K562 (cell line): ENCODE data around the gene CAMK2G. TPM values are rescaled to one million over a fixed set of nuclear protein-coding genes. Genes with fewer than 3 reads are reported as not detected.
A peak's percentile ranks its signal among the peaks of the same experiment; 100 is the strongest.

Experiments
- CTCF ChIP-seq, 3 experiments: IDR thresholded peaks in 2 of 3; conservative IDR thresholded peaks in 1 of 3; 2 replicates each; pipeline ENCODE4 v1.5.1; 2011 to 2012; ENCODE audit warnings: low read length in 3 of 3, mild to moderate bottlenecking in 3 of 3, control low read depth in 2 of 3, improper control_type of control experiment in 1 of 3, inconsistent platforms in 1 of 3, low read depth in 1 of 3, mixed read lengths in 1 of 3, moderate library complexity in 1 of 3; ENCODE audit not compliant: insufficient read depth in 2 of 3
- CTCFL ChIP-seq: IDR thresholded peaks from 2 replicates; pipeline ENCODE4 v1.6.1; 2011; ENCODE audit warnings: borderline replicate concordance, low read depth, mild to moderate bottlenecking, moderate library complexity, low read length; ENCODE audit not compliant: insufficient read depth, poor library complexity, severe bottlenecking
- HMGN3 ChIP-seq: IDR thresholded peaks from 2 replicates; pipeline ENCODE4 v1.6.1; 2011; ENCODE audit warnings: borderline replicate concordance, low read depth, mild to moderate bottlenecking, mixed read lengths, low read length; ENCODE audit not compliant: insufficient read length; ENCODE audit errors: extremely low read depth
- HNRNPLL ChIP-seq: fragments of 200-400 bp; formaldehyde crosslinking; IDR thresholded peaks from 2 replicates; pipeline ENCODE4 v1.6.1; 2017; ENCODE audit warnings: low read length, low read depth, mild to moderate bottlenecking; ENCODE audit not compliant: poor library complexity, severe bottlenecking
- KLF13 ChIP-seq: fragments of 450-650 bp; IDR thresholded peaks from 2 replicates; pipeline ENCODE4 v1.6.1; 2016; ENCODE audit warnings: missing genetic modification characterization, low read depth, mild to moderate bottlenecking, missing compliant biosample characterization, moderate library complexity, borderline replicate concordance
- TCFL5 ChIP-seq: fragments of 250-450 bp; sonication (Bioruptor Pico); conservative IDR thresholded peaks from 2 replicates; pipeline ENCODE4 v1.6.1; 2021; ENCODE audit warnings: mild to moderate bottlenecking, moderate library complexity, matching md5 sums
- TFAM ChIP-seq: fragments of 250-450 bp; sonication (Bioruptor Pico); conservative IDR thresholded peaks from 2 replicates; pipeline ENCODE4 v1.5.0; 2021; ENCODE audit warnings: mild to moderate bottlenecking, moderate library complexity
- TOE1 ChIP-seq, 2 experiments: fragments of 450-650 bp in 1 of 2; sonication (generic) in 1 of 2; formaldehyde crosslinking in 1 of 2; IDR thresholded peaks; 2 replicates each; pipeline versions ENCODE4 v1.7.1 to v1.8.0; 2016 to 2022; ENCODE audit warnings: borderline replicate concordance in 2 of 2, mild to moderate bottlenecking in 2 of 2, antibody characterized with exemption in 1 of 2, inconsistent platforms in 1 of 2, low read depth in 1 of 2, missing genetic modification reagents in 1 of 2, moderate library complexity in 1 of 2
- ZNF184 ChIP-seq: sonication (generic); formaldehyde crosslinking; IDR thresholded peaks from 2 replicates; pipeline ENCODE4 v1.5.0; 2020; ENCODE audit warnings: missing genetic modification reagents
- ZNF324 ChIP-seq: fragments of 250-450 bp; sonication (Bioruptor Pico); IDR thresholded peaks from 2 replicates; pipeline ENCODE4 v1.4.0; 2020; ENCODE audit warnings: mild to moderate bottlenecking
- ZNF407 ChIP-seq: fragments of 450-650 bp; IDR thresholded peaks from 2 replicates; pipeline ENCODE4 v1.6.1; 2016; ENCODE audit warnings: low read depth
- polyA plus RNA-seq, 8 experiments: library from polyadenylated mRNA; depleted of rRNA in 4 of 8; stranded (reverse) in 5 of 8; unstranded in 3 of 8; fragments of >200 nt; fragmentation: Nextera tagmentation in 2 of 8; fragmentation: Illumina TruSeq in 1 of 8; extraction: Ambion mirVana in 2 of 8; extraction: Trizol in 1 of 8; gene quantifications; 2 replicates each; pipeline versions ENCODE4 v1.2.1 to v1.2.3, GENCODE V29; 2011 to 2014; ENCODE audit warnings: inconsistent platforms in 1 of 8, missing spikeins in 1 of 8
- total RNA-seq, 7 experiments: library from RNA; depleted of rRNA in 6 of 7; stranded (reverse); fragments of >200 nt in 6 of 7; fragmentation: Illumina TruSeq in 2 of 7; extraction: Trizol in 2 of 7; gene quantifications; 2 replicates each; pipeline versions ENCODE4 v1.2.1 to v1.2.3, GENCODE V29; 2011 to 2021; ENCODE audit warnings: low replicate concordance in 1 of 7

Gene CAMK2G
- total and polyA plus RNA-seq, 9 of the 15 experiments (the other 6 are each of a cell fraction or from before 2014, with no cell fraction given): 9.0 to 37.9 (median 32.6) TPM

- TF ChIP-seq CTCFL (peak; percentile 46), ZNF184 (CRISPR knock-in tag) (no peak), HMGN3 (peak; percentile 27), TOE1 (IDR thresholded peaks at IDR 0.05; ENCODE audit: borderline replicate concordance) (peak; percentile 69), TOE1 (CRISPR knock-in tag; IDR thresholded peaks at IDR 0.05; ENCODE audit: borderline replicate concordance, low read depth) (0 out of 2 replicates have a peak, but pooled peaks have one; percentile 29), CTCF (IDR thresholded peaks at IDR 0.05 in 2 of 3, conservative IDR thresholded peaks at IDR 0.05 in 1 of 3; ENCODE audit: insufficient read depth in 2 of 3, low read depth in 1 of 3, low read length in 3 of 3) (peak; percentile 96 to 100 (median 99)), HNRNPLL (no peak), ZNF407 (no peak), ZNF324 (CRISPR knock-in tag) (no peak), TCFL5 (no peak), TFAM (no peak), KLF13 (tag) (peak; percentile 30; the same call in 1 of the 2 replicates)
Observed at GRCh38 chr10:73879296-73880173, 5.2 kb upstream of the CAMK2G start (continued).
